Measurements from ENCODE around the gene ATP2B2.

ATP2B2 gene

GRCh38 chr3:10463533-10464434 lies 41.6 kb downstream of the ATP2B2 start:
- no peak overlapping the region for H3K9ac ChIP-seq (ENCODE audit: low read length)
- no peak for DNase-seq
- no peak overlapping the region for H3K27ac ChIP-seq (ENCODE audit: low read length, poor library complexity, severe bottlenecking)
- 85% methylated on average over 21 of the region's 21 CpGs for WGBS
- H3K23ac ChIP-seq (ENCODE audit: low read length in 2 of 2) = no peak overlapping the region
- no peak overlapping the region for H3K4ac ChIP-seq (ENCODE audit: low read depth in 1 of 2, low read length in 2 of 2)
- no peak overlapping the region for H3K14ac ChIP-seq (ENCODE audit: low read length in 2 of 2)
- no peak overlapping the region for H2AK5ac ChIP-seq (ENCODE audit: low read length, severe bottlenecking)
- no peak overlapping the region for H2BK5ac ChIP-seq (ENCODE audit: low read depth, low read length, poor library complexity, severe bottlenecking)
- no peak overlapping the region for H2AFZ ChIP-seq (ENCODE audit: low read depth, low read length)
- H3K27me3 ChIP-seq (ENCODE audit: control insufficient read depth in 1 of 2, insufficient read depth in 1 of 2, low read length in 2 of 2) = peaks cover 27 to 49% of the 10 kb centered on the region in 2 experiments
- no peak overlapping the region for H3K18ac ChIP-seq (ENCODE audit: low read depth in 1 of 2, low read length in 2 of 2)
- no peaks in the 10 kb centered on the region for H3K79me1 ChIP-seq (replicated peaks; ENCODE audit: low read length, poor library complexity, severe bottlenecking)
- no peaks in the 10 kb centered on the region for H3K36me3 ChIP-seq (ENCODE audit: control insufficient read depth in 1 of 2, insufficient read depth in 2 of 2, low read depth in 1 of 2, low read length in 2 of 2)
- H2BK120ac ChIP-seq (ENCODE audit: low read depth, low read length) = no peak overlapping the region
- H2BK15ac ChIP-seq (ENCODE audit: low read depth, poor library complexity, severe bottlenecking) = no peak overlapping the region
- no peak overlapping the region for H4K91ac ChIP-seq (ENCODE audit: low read length)
- no peak overlapping the region for H3K4me3 ChIP-seq (ENCODE audit: insufficient read depth in 1 of 2, low read depth in 1 of 2, low read length in 2 of 2)
- no peak overlapping the region for H3K4me2 ChIP-seq (ENCODE audit: low read length, poor library complexity, severe bottlenecking)
- no peak overlapping the region for H2BK12ac ChIP-seq (ENCODE audit: low read length in 2 of 2)
- no peaks in the 10 kb centered on the region for H3K4me1 ChIP-seq (ENCODE audit: control insufficient read depth, insufficient read depth, low read depth, low read length)
- H4K8ac ChIP-seq (ENCODE audit: low read length) = no peak overlapping the region
- no peaks in the 10 kb centered on the region for H3K9me3 ChIP-seq (ENCODE audit: control insufficient read depth, low read length)

- Histone ChIP-seq H3K14ac (ENCODE audit: low read length in 2 of 2) (no peak overlapping the region), H3K27me3 (ENCODE audit: control insufficient read depth in 1 of 2, insufficient read depth in 1 of 2, low read length in 2 of 2) (peaks cover 23 to 46% of the 10 kb centered on the region in 2 experiments), H2BK120ac (ENCODE audit: low read depth, low read length) (no peak overlapping the region), H2BK12ac (ENCODE audit: low read length in 2 of 2) (no peak overlapping the region), H4K8ac (ENCODE audit: low read length) (no peak overlapping the region), H3K9ac (ENCODE audit: low read length) (no peak overlapping the region), H3K23ac (ENCODE audit: low read length in 2 of 2) (no peak overlapping the region), H2BK5ac (ENCODE audit: low read depth, low read length, poor library complexity, severe bottlenecking) (no peak overlapping the region), H3K9me3 (ENCODE audit: control insufficient read depth, low read length) (no peaks in the 10 kb centered on the region), H3K4me3 (ENCODE audit: insufficient read depth in 1 of 2, low read depth in 1 of 2, low read length in 2 of 2) (no peak overlapping the region), H3K36me3 (ENCODE audit: control insufficient read depth in 1 of 2, insufficient read depth in 2 of 2, low read depth in 1 of 2, low read length in 2 of 2) (no peaks in the 10 kb centered on the region), H3K4me2 (ENCODE audit: low read length, poor library complexity, severe bottlenecking) (no peak overlapping the region), H4K91ac (ENCODE audit: low read length) (no peak overlapping the region), H3K79me1 (replicated peaks; ENCODE audit: low read length, poor library complexity, severe bottlenecking) (no peaks in the 10 kb centered on the region), H2AFZ (ENCODE audit: low read depth, low read length) (no peak overlapping the region), H3K27ac (ENCODE audit: low read length, poor library complexity, severe bottlenecking) (no peak overlapping the region), H3K18ac (ENCODE audit: low read depth in 1 of 2, low read length in 2 of 2) (no peak overlapping the region), H3K4me1 (ENCODE audit: control insufficient read depth, insufficient read depth, low read depth, low read length) (no peaks in the 10 kb centered on the region), H2AK5ac (ENCODE audit: low read length, severe bottlenecking) (no peak overlapping the region), H3K4ac (ENCODE audit: low read depth in 1 of 2, low read length in 2 of 2) (no peak overlapping the region), H2BK15ac (ENCODE audit: low read depth, poor library complexity, severe bottlenecking) (no peak overlapping the region)
- 65% methylated on average over 10 of the region's 10 CpGs for WGBS
- no peak for DNase-seq
Measured at GRCh38 chr3:10462641-10463532, 42.5 kb downstream of the ATP2B2 start.

GRCh38 chr3:10460951-10461545 lies 44.3 kb downstream of the ATP2B2 start:
- H3K14ac ChIP-seq (ENCODE audit: low read length in 2 of 2) = no peak overlapping the region
- H3K27ac ChIP-seq (ENCODE audit: low read length, poor library complexity, severe bottlenecking) = no peak overlapping the region
- no peak overlapping the region for H2AK5ac ChIP-seq (ENCODE audit: low read length, severe bottlenecking)
- no peak overlapping the region for H2BK120ac ChIP-seq (ENCODE audit: low read depth, low read length)
- H2AFZ ChIP-seq (ENCODE audit: low read depth, low read length) = no peak overlapping the region
- no peak overlapping the region for H2BK15ac ChIP-seq (ENCODE audit: low read depth, poor library complexity, severe bottlenecking)
- peaks cover 25 to 48% of the 10 kb centered on the region in 2 experiments for H3K27me3 ChIP-seq (ENCODE audit: control insufficient read depth in 1 of 2, insufficient read depth in 1 of 2, low read length in 2 of 2)
- no peak for DNase-seq
- no peak overlapping the region for H3K9ac ChIP-seq (ENCODE audit: low read length)
- no peaks in the 10 kb centered on the region for H3K4me1 ChIP-seq (ENCODE audit: control insufficient read depth, insufficient read depth, low read depth, low read length)
- H2BK12ac ChIP-seq (ENCODE audit: low read length in 2 of 2) = no peak overlapping the region
- no peaks in the 10 kb centered on the region for H3K79me1 ChIP-seq (replicated peaks; ENCODE audit: low read length, poor library complexity, severe bottlenecking)
- 60% methylated on average over 3 of the region's 4 CpGs for WGBS
- no peaks in the 10 kb centered on the region for H3K36me3 ChIP-seq (ENCODE audit: control insufficient read depth in 1 of 2, insufficient read depth in 2 of 2, low read depth in 1 of 2, low read length in 2 of 2)
- H4K91ac ChIP-seq (ENCODE audit: low read length) = no peak overlapping the region
- no peak overlapping the region for H4K8ac ChIP-seq (ENCODE audit: low read length)
- no peak overlapping the region for H3K4ac ChIP-seq (ENCODE audit: low read depth in 1 of 2, low read length in 2 of 2)
- H3K9me3 ChIP-seq (ENCODE audit: control insufficient read depth, low read length) = no peaks in the 10 kb centered on the region
- H2BK5ac ChIP-seq (ENCODE audit: low read depth, low read length, poor library complexity, severe bottlenecking) = no peak overlapping the region
- H3K18ac ChIP-seq (ENCODE audit: low read depth in 1 of 2, low read length in 2 of 2) = no peak overlapping the region
- H3K4me2 ChIP-seq (ENCODE audit: low read length, poor library complexity, severe bottlenecking) = no peak overlapping the region
- no peak overlapping the region for H3K23ac ChIP-seq (ENCODE audit: low read length in 2 of 2)
- H3K4me3 ChIP-seq (ENCODE audit: insufficient read depth in 1 of 2, low read depth in 1 of 2, low read length in 2 of 2) = no peak overlapping the region
